ENCODE results near the gene EVX1.

EVX1 gene

DNA sequence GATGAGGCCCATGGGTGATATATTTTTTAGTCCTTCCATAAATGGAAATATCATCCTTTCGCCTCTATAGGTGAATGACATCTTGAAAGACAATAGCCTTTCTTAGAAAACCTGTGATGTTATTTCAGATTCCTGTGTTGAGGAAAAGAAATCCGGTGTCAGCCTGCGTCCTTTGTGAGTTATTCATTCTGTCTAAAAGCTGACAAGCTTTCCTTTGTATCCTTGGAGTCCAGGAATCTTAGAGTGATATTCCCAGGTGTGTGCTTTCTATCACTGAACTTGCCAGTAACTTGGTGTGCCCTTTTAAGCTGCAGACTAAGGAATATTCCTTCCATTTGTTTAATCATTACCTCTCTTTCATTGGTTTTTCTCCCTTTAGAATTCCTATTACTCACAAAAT, 41.0 kb downstream of the EVX1 start:
- H3K36me3 ChIP-seq (ENCODE audit: control insufficient read depth, insufficient read depth, low read length): no peaks in the 10 kb centered on the region
- no peak overlapping the region for H3K4me3 ChIP-seq (replicated peaks; ENCODE audit: low read depth, low read length)
- no peak for DNase-seq (ENCODE audit: extremely low read depth, insufficient read length)
- no peak for TF ChIP-seq CTCF (IDR thresholded peaks at IDR 0.05; ENCODE audit: insufficient read depth, low read length, poor library complexity, severe bottlenecking)
- no peaks in the 10 kb centered on the region for H3K27me3 ChIP-seq (replicated peaks; ENCODE audit: control insufficient read depth, insufficient read depth, low read length)

DNA sequence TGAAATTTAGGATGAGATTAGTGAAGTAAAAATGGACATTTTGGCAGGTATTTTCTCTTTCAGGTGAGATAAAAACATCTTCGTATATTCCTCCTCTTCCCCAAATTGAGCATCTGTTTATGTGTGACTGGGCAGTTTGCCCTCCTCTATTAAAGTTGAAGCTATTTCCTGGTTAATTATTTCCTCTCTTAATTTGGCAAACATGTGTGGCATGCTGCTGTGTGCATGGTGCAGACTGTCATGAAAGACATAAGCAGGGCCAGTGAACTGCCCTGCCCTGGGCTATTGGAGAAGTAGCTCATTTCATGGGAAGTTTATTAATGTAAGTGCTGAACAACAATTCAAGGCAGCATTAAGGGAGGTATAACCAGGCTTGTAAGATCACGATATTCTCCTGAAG, 52.6 kb downstream of the EVX1 start:
- no peaks in the 10 kb centered on the region for H3K36me3 ChIP-seq (ENCODE audit: control insufficient read depth, insufficient read depth, low read length)
- no peak overlapping the region for H3K4me3 ChIP-seq (replicated peaks; ENCODE audit: low read depth, low read length)
- no peaks in the 10 kb centered on the region for H3K27me3 ChIP-seq (replicated peaks; ENCODE audit: control insufficient read depth, insufficient read depth, low read length)
- TF ChIP-seq CTCF (IDR thresholded peaks at IDR 0.05; ENCODE audit: insufficient read depth, low read length, poor library complexity, severe bottlenecking): no peak
- no peak for DNase-seq (ENCODE audit: extremely low read depth, insufficient read length)

DNA sequence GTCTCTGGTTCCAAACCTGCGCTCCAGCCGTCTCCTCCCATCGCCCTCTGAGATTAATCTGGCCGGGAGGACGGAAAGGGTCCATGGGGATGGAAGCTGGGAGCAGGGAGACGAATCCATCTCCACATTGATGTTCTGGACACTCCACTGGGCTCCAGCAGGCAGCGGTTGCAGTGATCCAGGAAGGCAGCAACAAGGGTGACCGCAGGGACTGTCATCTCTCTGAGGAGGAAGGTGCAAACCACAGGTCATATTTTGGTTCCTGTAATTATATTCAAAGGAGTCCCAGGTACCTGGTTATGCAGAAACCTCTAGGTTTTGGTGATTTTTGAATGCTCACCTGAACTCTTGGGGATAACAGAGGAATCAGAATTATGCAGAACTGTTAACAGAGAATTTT, 54.8 kb downstream of the EVX1 start:
- Histone ChIP-seq H3K4me3 (replicated peaks; ENCODE audit: low read depth, low read length) (no peak overlapping the region), H3K36me3 (ENCODE audit: control insufficient read depth, insufficient read depth, low read length) (no peaks in the 10 kb centered on the region), H3K27me3 (replicated peaks; ENCODE audit: control insufficient read depth, insufficient read depth, low read length) (no peaks in the 10 kb centered on the region)
- no peak for DNase-seq (ENCODE audit: extremely low read depth, insufficient read length)
- no peak for TF ChIP-seq CTCF (IDR thresholded peaks at IDR 0.05; ENCODE audit: insufficient read depth, low read length, poor library complexity, severe bottlenecking)
